ENCODE data around the gene LRRTM3.

DNA sequence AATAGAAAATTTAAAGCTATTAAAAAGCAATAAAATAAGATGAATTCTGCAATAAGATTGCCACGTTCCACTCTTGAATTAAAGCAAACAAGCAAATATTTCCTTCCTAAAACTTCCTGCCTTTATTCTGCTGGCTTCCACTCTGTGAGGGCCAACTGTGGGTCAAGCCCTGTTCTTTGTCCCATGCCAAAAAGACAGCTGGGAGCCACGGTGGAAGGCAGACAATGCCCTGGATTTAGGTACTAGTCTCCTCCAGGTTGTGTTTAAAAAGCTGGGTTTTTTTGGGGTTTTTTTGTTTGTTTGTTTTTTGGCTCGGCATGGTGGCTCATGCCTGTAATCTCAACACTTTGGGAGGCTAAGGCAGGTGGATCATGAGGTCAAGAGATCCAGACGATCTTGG is 39.1 kb downstream of the LRRTM3 start:
- TF ChIP-seq, protein P1, sequence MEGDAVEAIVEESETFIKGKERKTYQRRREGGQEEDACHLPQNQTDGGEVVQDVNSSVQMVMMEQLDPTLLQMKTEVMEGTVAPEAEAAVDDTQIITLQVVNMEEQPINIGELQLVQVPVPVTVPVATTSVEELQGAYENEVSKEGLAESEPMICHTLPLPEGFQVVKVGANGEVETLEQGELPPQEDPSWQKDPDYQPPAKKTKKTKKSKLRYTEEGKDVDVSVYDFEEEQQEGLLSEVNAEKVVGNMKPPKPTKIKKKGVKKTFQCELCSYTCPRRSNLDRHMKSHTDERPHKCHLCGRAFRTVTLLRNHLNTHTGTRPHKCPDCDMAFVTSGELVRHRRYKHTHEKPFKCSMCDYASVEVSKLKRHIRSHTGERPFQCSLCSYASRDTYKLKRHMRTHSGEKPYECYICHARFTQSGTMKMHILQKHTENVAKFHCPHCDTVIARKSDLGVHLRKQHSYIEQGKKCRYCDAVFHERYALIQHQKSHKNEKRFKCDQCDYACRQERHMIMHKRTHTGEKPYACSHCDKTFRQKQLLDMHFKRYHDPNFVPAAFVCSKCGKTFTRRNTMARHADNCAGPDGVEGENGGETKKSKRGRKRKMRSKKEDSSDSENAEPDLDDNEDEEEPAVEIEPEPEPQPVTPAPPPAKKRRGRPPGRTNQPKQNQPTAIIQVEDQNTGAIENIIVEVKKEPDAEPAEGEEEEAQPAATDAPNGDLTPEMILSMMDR (IDR thresholded peaks at IDR 0.05): no peak
- no peak for TF ChIP-seq POLR2A (IDR thresholded peaks at IDR 0.05)

Measured in thyroid gland (tissue), 4 donors.